Endothelial cell of umbilical vein (primary cell): ENCODE results near the gene TM9SF3. TPM values are rescaled to one million over a fixed set of nuclear protein-coding genes. Genes with fewer than 3 reads are reported as not detected.

Experiments used
- BruUV-seq: library from RNA; stranded (reverse); fragments of 400-500 nt; replicated peaks from 2 replicates; lab custom pipeline; 2021; lab: Mats Ljungman, UMichigan
- CTCF ChIA-PET: fragments of 300-600, 350-600 bp; sonication (Branson Sonifier 250); formaldehyde crosslinking; loops from one replicate; lab custom pipeline; 2021; ENCODE audit warnings: antibody characterized with exemption, inconsistent platforms; lab: Charles Lee
- POLR2A ChIA-PET: fragments of 300-600, 350-600 bp; sonication (Branson Sonifier 250); formaldehyde crosslinking; loops from one replicate; lab custom pipeline; 2021; ENCODE audit warnings: antibody characterized with exemption, inconsistent platforms; lab: Charles Lee
- DNase-seq: peaks from one replicate; pipeline ENCODE4 v3.0.0-alpha.2; 2011; ENCODE audit warnings: low read depth, low spot score
- FAIRE-seq: peaks from 2 replicates; lab custom pipeline; 2011; peaks lifted over from hg19 to GRCh38; lab: Jason Lieb, UNC
- H2AFZ ChIP-seq: 2 replicates; pipeline ENCODE4 v1.6.0; 2012; ENCODE audit warnings: low read depth, low read length, control low read depth, inconsistent platforms
- H3K27ac ChIP-seq: 2 replicates; pipeline ENCODE4 v1.5.1; 2011; ENCODE audit warnings: low read depth, mild to moderate bottlenecking, control low read depth, low read length, moderate library complexity; ENCODE audit not compliant: insufficient read depth
- H3K27me3 ChIP-seq, 2 experiments: 2 replicates each; pipeline versions ENCODE4 v1.6.0 to v1.6.1; 2011; ENCODE audit warnings: low read length in 2 of 2, mixed read lengths in 1 of 2; ENCODE audit not compliant: control insufficient read depth in 2 of 2, insufficient read depth in 2 of 2
- H3K36me3 ChIP-seq, 2 experiments: 2 replicates in 1 of 2; 3 replicates in 1 of 2; pipeline ENCODE4 v1.5.1; 2011; ENCODE audit warnings: low read length in 2 of 2, mild to moderate bottlenecking in 1 of 2, moderate library complexity in 1 of 2; ENCODE audit not compliant: control insufficient read depth in 2 of 2, insufficient read depth in 2 of 2; ENCODE audit errors: extremely low read depth in 1 of 2
- H3K4me1 ChIP-seq: 3 replicates; pipeline ENCODE4 v1.5.1; 2011; ENCODE audit warnings: mild to moderate bottlenecking, low read length; ENCODE audit not compliant: control insufficient read depth, insufficient read depth; ENCODE audit errors: extremely low read depth
- H3K4me2 ChIP-seq: 2 replicates; pipeline ENCODE4 v1.6.1; 2011; ENCODE audit warnings: low read length, control low read depth, mixed read lengths; ENCODE audit not compliant: insufficient read depth
- H3K4me3 ChIP-seq, 3 experiments: fragments of 200-600 bp in 1 of 3; sonication (generic), shearing (Covaris generic) in 1 of 3; replicated peaks in 1 of 3; 2 replicates each; pipeline ENCODE4 v1.5.1; 2011 to 2016; ENCODE audit warnings: control low read depth in 3 of 3, low read length in 3 of 3, mild to moderate bottlenecking in 2 of 3, inconsistent platforms in 1 of 3, low read depth in 1 of 3, moderate library complexity in 1 of 3; ENCODE audit not compliant: insufficient read depth in 1 of 3
- H3K79me2 ChIP-seq: 2 replicates; pipeline ENCODE4 v1.6.0; 2012; ENCODE audit warnings: low read length, inconsistent platforms; ENCODE audit not compliant: control insufficient read depth, insufficient read depth
- H3K9ac ChIP-seq: replicated peaks from 2 replicates; pipeline ENCODE3; 2011; ENCODE audit warnings: low read length, control low read depth; ENCODE audit not compliant: insufficient read depth; ENCODE audit errors: extremely low read depth
- H3K9me1 ChIP-seq: replicated peaks from 3 replicates; pipeline ENCODE4 v1.6.0; 2011; ENCODE audit warnings: mild to moderate bottlenecking, low read length; ENCODE audit not compliant: control insufficient read depth, insufficient read depth; ENCODE audit errors: extremely low read depth
- H3K9me3 ChIP-seq: replicated peaks from 2 replicates; pipeline ENCODE4 v1.5.1; 2012; ENCODE audit warnings: low read length, inconsistent platforms; ENCODE audit not compliant: control insufficient read depth, insufficient read depth
- H4K20me1 ChIP-seq: replicated peaks from 2 replicates; pipeline ENCODE3; 2011; ENCODE audit warnings: mild to moderate bottlenecking, low read length; ENCODE audit not compliant: control insufficient read depth, insufficient read depth; ENCODE audit errors: extremely low read depth
- CTCF ChIP-seq, 2 donors: IDR thresholded peaks; 1 replicate in 1 of 2; 2 replicates in 1 of 2; pipeline ENCODE4 v1.5.1; 2011; ENCODE audit warnings: low read length in 2 of 2, mild to moderate bottlenecking in 2 of 2, moderate library complexity in 2 of 2, control low read depth in 1 of 2, inconsistent platforms in 1 of 2, low read depth in 1 of 2; ENCODE audit not compliant: insufficient read depth in 1 of 2; ENCODE audit errors: extremely low read depth in 1 of 2
- EZH2 ChIP-seq: IDR thresholded peaks from 2 replicates; pipeline ENCODE4 v1.6.1; 2012; ENCODE audit warnings: borderline replicate concordance, low read depth, mild to moderate bottlenecking, moderate library complexity, low read length, inconsistent platforms; ENCODE audit not compliant: severe bottlenecking
- FOS ChIP-seq: IDR thresholded peaks from 2 replicates; pipeline ENCODE4 v1.6.1; 2011; ENCODE audit warnings: mild to moderate bottlenecking, low read length, moderate library complexity, borderline replicate concordance; ENCODE audit not compliant: insufficient read depth
- GATA2 ChIP-seq: IDR thresholded peaks from 2 replicates; pipeline ENCODE4 v1.7.0; 2011; ENCODE audit warnings: low read depth, mild to moderate bottlenecking, moderate library complexity, mixed read lengths, low read length; ENCODE audit not compliant: insufficient read length, insufficient read depth
- JUN ChIP-seq: IDR thresholded peaks from 2 replicates; pipeline ENCODE4 v1.6.1; 2011; ENCODE audit warnings: borderline replicate concordance, low read depth; ENCODE audit not compliant: insufficient read length, insufficient read depth
- MAX ChIP-seq: IDR thresholded peaks from 2 replicates; pipeline ENCODE4 v1.6.1; 2011; ENCODE audit not compliant: insufficient read depth, insufficient read length
- MYC ChIP-seq: IDR thresholded peaks from one replicate; pipeline ENCODE4 v1.6.1; 2011; ENCODE audit warnings: mild to moderate bottlenecking, low read depth, low read length
- POLR2A ChIP-seq: IDR thresholded peaks from 2 replicates; pipeline ENCODE4 v1.6.1; 2012; ENCODE audit warnings: low read depth, mild to moderate bottlenecking, control low read depth, low read length
- POLR2AphosphoS5 ChIP-seq: IDR thresholded peaks from 2 replicates; pipeline ENCODE4 v1.6.1; 2012; ENCODE audit warnings: low read depth, mild to moderate bottlenecking, control low read depth, low read length, moderate library complexity; ENCODE audit not compliant: insufficient read depth
- dilution Hi-C: fragments of 300-500 bp; cut with MboI; formaldehyde crosslinking; loops from one replicate; pipeline ENCODE4 v1.15.0; 2019; ENCODE audit warnings: low sequenced_read_pairs; ENCODE audit not compliant: extremely low pct_ligation_motif_present
- intact Hi-C: fragments of 100-400 bp; cut with micrococcal nuclease; formaldehyde crosslinking; loops from one replicate; pipeline ENCODE4 v1.10.0; 2022
- polyA plus RNA-seq, 4 experiments: library from polyadenylated mRNA; depleted of rRNA in 3 of 4; stranded (reverse) in 3 of 4; unstranded in 1 of 4; fragments of >200 nt; gene quantifications; 2 replicates each; pipeline versions ENCODE4 v1.2.1 to v1.2.3, GENCODE V29; 2011 to 2012; ENCODE audit warnings: missing spikeins in 1 of 4
- total RNA-seq: library from RNA; stranded (reverse); gene quantifications from 2 replicates; pipeline ENCODE4 v1.2.3, GENCODE V29; 2021

TM9SF3 gene
- total and polyA plus RNA-seq, 2 donors (not counting 3 experiments of a cell fraction or from before 2014, with no cell fraction given), result 133 to 144 TPM

- TF ChIP-seq EZH2 (no peak), JUN (no peak), MYC (no peak), POLR2A (no peak), POLR2AphosphoS5 (no peak), GATA2 (no peak), FOS (no peak), CTCF (IDR thresholded peaks at IDR 0.05; ENCODE audit: extremely low read depth in 1 of 2, insufficient read depth in 1 of 2, low read depth in 1 of 2, low read length in 2 of 2) (no peak), MAX (no peak)
- Histone ChIP-seq H4K20me1 (no peaks in the 10 kb centered on the region), H3K4me1 (no peaks in the 10 kb centered on the region), H3K27ac (no peak overlapping the region), H3K9me3 (no peaks in the 10 kb centered on the region), H2AFZ (no peak overlapping the region), H3K4me3 (no peak overlapping the region), H3K9ac (no peak overlapping the region), H3K27me3 (no peaks in the 10 kb centered on the region), H3K9me1 (no peaks in the 10 kb centered on the region), H3K79me2 (no peaks in the 10 kb centered on the region), H3K36me3 (no peaks in the 10 kb centered on the region), H3K4me2 (no peak overlapping the region)
- DNase-seq, result no peak
- dilution Hi-C loops (no loop called here), intact Hi-C loops (no loop called here)
- FAIRE-seq, result no peak
- CTCF ChIA-PET, result no interaction called here
- POLR2A ChIA-PET, result no interaction called here
- BruUV-seq, result no TSS peak
Measured at GRCh38 chr10:96493254-96493653, 93.6 kb downstream of the TM9SF3 start.
